Osteoblast (primary cell): ENCODE measurements around the gene MEFV. TPM values are rescaled to one million over a fixed set of nuclear protein-coding genes. Genes with fewer than 3 reads are reported as not detected.

Experiments
- DNase-seq: peaks from one replicate; pipeline ENCODE4 v3.0.0; 2011; ENCODE audit warnings: low spot score, mixed read lengths; ENCODE audit not compliant: insufficient read length; ENCODE audit errors: missing footprints
- H2AFZ ChIP-seq: 2 replicates; pipeline ENCODE4 v1.6.0; 2011; ENCODE audit warnings: mild to moderate bottlenecking, low read length
- H3K27ac ChIP-seq: 2 replicates; pipeline ENCODE4 v1.5.1; 2011; ENCODE audit warnings: mild to moderate bottlenecking, low read depth, low read length, moderate library complexity
- H3K27me3 ChIP-seq: 2 replicates; pipeline ENCODE4 v1.6.0; 2012; ENCODE audit warnings: mild to moderate bottlenecking, control low read depth, inconsistent platforms, low read length, moderate library complexity; ENCODE audit not compliant: insufficient read depth
- H3K36me3 ChIP-seq: 2 replicates; pipeline ENCODE4 v1.5.1; 2011; ENCODE audit warnings: mild to moderate bottlenecking, low read length, control low read depth, moderate library complexity; ENCODE audit not compliant: insufficient read depth
- H3K4me1 ChIP-seq: 2 replicates; pipeline ENCODE4 v1.5.1; 2011; ENCODE audit warnings: mild to moderate bottlenecking, low read length, control low read depth, moderate library complexity; ENCODE audit not compliant: insufficient read depth
- H3K4me2 ChIP-seq: 2 replicates; pipeline ENCODE4 v1.6.0; 2011; ENCODE audit warnings: mild to moderate bottlenecking, low read length; ENCODE audit not compliant: insufficient read depth
- H3K4me3 ChIP-seq: fragments of 200-600 bp; sonication (generic); 3 replicates; pipeline ENCODE4 v1.5.1; 2012; ENCODE audit warnings: mild to moderate bottlenecking, low read length, inconsistent platforms; ENCODE audit not compliant: insufficient read depth
- H3K79me2 ChIP-seq: 2 replicates; pipeline ENCODE4 v1.6.0; 2012; ENCODE audit warnings: mild to moderate bottlenecking, low read length, control low read depth, inconsistent platforms; ENCODE audit not compliant: insufficient read depth
- H3K9me3 ChIP-seq: 2 replicates; pipeline ENCODE4 v1.5.1; 2011; ENCODE audit warnings: low read depth, low read length, control low read depth
- H4K20me1 ChIP-seq: 2 replicates; pipeline ENCODE4 v1.6.0; 2012; ENCODE audit warnings: mild to moderate bottlenecking, low read length, control low read depth; ENCODE audit not compliant: insufficient read depth
- total RNA-seq: library from RNA; depleted of rRNA; stranded (reverse); fragments of >200 nt; gene quantifications from 2 replicates; pipeline ENCODE4 v1.2.3, GENCODE V29; 2012
- TF ChIP-seq, protein P1 (sequence below): IDR thresholded peaks from 2 replicates; pipeline ENCODE4 v1.5.1; 2011; ENCODE audit warnings: mild to moderate bottlenecking, low read depth, low read length, moderate library complexity; ENCODE audit errors: extremely low read depth

MEFV gene
- total RNA-seq, 1 donor: under 0.01 TPM

- Histone ChIP-seq H3K27ac (no peak overlapping the region), H2AFZ (no peak overlapping the region), H3K4me3 (no peak overlapping the region), H3K4me1 (no peaks in the 10 kb centered on the region), H3K4me2 (no peak overlapping the region), H4K20me1 (no peaks in the 10 kb centered on the region), H3K79me2 (no peaks in the 10 kb centered on the region), H3K36me3 (no peaks in the 10 kb centered on the region), H3K27me3 (no peaks in the 10 kb centered on the region), H3K9me3 (no peaks in the 10 kb centered on the region)
- TF ChIP-seq, protein P1, sequence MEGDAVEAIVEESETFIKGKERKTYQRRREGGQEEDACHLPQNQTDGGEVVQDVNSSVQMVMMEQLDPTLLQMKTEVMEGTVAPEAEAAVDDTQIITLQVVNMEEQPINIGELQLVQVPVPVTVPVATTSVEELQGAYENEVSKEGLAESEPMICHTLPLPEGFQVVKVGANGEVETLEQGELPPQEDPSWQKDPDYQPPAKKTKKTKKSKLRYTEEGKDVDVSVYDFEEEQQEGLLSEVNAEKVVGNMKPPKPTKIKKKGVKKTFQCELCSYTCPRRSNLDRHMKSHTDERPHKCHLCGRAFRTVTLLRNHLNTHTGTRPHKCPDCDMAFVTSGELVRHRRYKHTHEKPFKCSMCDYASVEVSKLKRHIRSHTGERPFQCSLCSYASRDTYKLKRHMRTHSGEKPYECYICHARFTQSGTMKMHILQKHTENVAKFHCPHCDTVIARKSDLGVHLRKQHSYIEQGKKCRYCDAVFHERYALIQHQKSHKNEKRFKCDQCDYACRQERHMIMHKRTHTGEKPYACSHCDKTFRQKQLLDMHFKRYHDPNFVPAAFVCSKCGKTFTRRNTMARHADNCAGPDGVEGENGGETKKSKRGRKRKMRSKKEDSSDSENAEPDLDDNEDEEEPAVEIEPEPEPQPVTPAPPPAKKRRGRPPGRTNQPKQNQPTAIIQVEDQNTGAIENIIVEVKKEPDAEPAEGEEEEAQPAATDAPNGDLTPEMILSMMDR: no peak
- no peak for DNase-seq
Measured at GRCh38 chr16:3246002-3246401, 10.4 kb downstream of the MEFV start.

DNA sequence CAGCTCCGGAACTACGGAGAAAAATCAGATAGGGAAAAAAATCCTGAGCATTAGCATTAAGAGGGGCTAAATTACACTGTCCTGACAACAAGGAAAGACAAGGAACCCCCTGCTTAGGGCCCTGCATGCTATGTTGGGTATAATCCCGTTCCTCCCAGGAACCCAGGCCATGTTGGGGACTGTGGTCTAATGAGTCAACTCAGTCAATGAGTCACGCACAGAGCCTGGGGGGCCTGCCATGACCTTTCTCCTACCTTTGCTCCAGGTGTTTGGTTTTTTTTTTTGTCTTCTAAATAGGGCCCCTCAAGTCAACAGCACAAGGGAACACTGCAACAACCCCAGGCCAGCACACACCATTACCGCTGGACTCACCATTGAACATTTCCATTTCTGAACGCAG, 12.6 kb downstream of the MEFV start:
- no peaks in the 10 kb centered on the region for H3K9me3 ChIP-seq
- H3K27me3 ChIP-seq: no peaks in the 10 kb centered on the region
- H3K4me2 ChIP-seq: no peak overlapping the region
- no peaks in the 10 kb centered on the region for H3K36me3 ChIP-seq
- H3K79me2 ChIP-seq: no peaks in the 10 kb centered on the region
- H2AFZ ChIP-seq: no peak overlapping the region
- H3K4me1 ChIP-seq: no peaks in the 10 kb centered on the region
- no peaks in the 10 kb centered on the region for H4K20me1 ChIP-seq
- no peak for DNase-seq
- TF ChIP-seq, protein P1: no peak
- no peak overlapping the region for H3K27ac ChIP-seq
- no peak overlapping the region for H3K4me3 ChIP-seq

- Histone ChIP-seq H4K20me1 (no peaks in the 10 kb centered on the region), H3K4me1 (no peaks in the 10 kb centered on the region), H3K36me3 (no peaks in the 10 kb centered on the region), H3K27me3 (no peaks in the 10 kb centered on the region), H3K9me3 (no peaks in the 10 kb centered on the region), H3K27ac (no peak overlapping the region), H3K79me2 (no peaks in the 10 kb centered on the region), H3K4me3 (no peak overlapping the region), H3K4me2 (no peak overlapping the region), H2AFZ (no peak overlapping the region)
- TF ChIP-seq, protein P1: no peak
- DNase-seq: peak; percentile 81
Measured at GRCh38 chr16:3242709-3243108, 13.7 kb downstream of the MEFV start.

DNA sequence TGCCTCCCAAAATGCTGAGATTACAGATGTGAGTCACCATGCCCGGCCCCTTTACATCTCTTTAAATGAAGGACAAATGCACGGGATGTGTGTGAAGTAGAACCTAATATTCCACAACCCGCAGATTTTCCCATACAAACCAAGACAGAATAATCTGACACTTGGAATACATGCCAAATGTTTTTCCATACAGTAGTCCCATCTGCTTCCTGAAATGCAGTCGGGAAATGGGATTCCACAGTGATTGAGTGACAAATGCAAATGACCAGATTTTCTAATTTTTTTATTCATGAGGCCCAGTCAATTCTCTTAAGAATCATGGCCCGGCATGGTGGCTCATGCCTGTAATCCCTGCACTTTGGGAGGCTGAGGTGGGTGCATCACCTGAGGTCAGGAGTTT, 14.7 kb downstream of the MEFV start:
- Histone ChIP-seq H3K27ac (no peak overlapping the region), H3K4me3 (no peak overlapping the region), H3K27me3 (no peaks in the 10 kb centered on the region), H3K4me1 (no peaks in the 10 kb centered on the region), H4K20me1 (no peaks in the 10 kb centered on the region), H2AFZ (no peak overlapping the region), H3K4me2 (no peak overlapping the region), H3K36me3 (no peaks in the 10 kb centered on the region), H3K79me2 (no peaks in the 10 kb centered on the region), H3K9me3 (no peaks in the 10 kb centered on the region)
- TF ChIP-seq, protein P1: no peak
- DNase-seq: no peak
